Neural cell (in vitro differentiated cells): ENCODE results near the gene PROK1. TPM values are rescaled to one million over a fixed set of nuclear protein-coding genes. Genes with fewer than 3 reads are reported as not detected.

Experiments used
- H2AFZ ChIP-seq: fragments of 200-600, 300-800 bp; sonication (generic), shearing (Covaris generic); 2 replicates; pipeline ENCODE4 v1.6.0; 2014; ENCODE audit warnings: low read depth, mild to moderate bottlenecking, antibody characterized with exemption, low read length, moderate library complexity
- H3F3A ChIP-seq: fragments of 200-600 bp; shearing (Covaris generic); 2 replicates; pipeline ENCODE4 v1.6.1; 2016; ENCODE audit warnings: mild to moderate bottlenecking, moderate library complexity, mixed read lengths, antibody characterized with exemption, low read length; ENCODE audit not compliant: insufficient read depth, poor library complexity, severe bottlenecking
- H3K27ac ChIP-seq: fragments of 200-600, 300-800 bp; sonication (generic), shearing (Covaris generic); 2 replicates; pipeline ENCODE4 v1.5.1; 2014; ENCODE audit warnings: mild to moderate bottlenecking, low read length, moderate library complexity
- H3K27me3 ChIP-seq: fragments of 300-800, 200-600 bp; sonication (generic), shearing (Covaris generic); 2 replicates; pipeline ENCODE4 v1.6.0; 2014; ENCODE audit warnings: mild to moderate bottlenecking, low read depth, low read length, moderate library complexity; ENCODE audit not compliant: insufficient read depth
- H3K36me3 ChIP-seq: fragments of 300-800, 200-600 bp; sonication (generic), shearing (Covaris generic); 2 replicates; pipeline ENCODE4 v1.5.1; 2014; ENCODE audit warnings: mild to moderate bottlenecking, antibody characterized with exemption, low read length, moderate library complexity; ENCODE audit not compliant: insufficient read depth
- H3K4me2 ChIP-seq: fragments of 300-800, 200-600 bp; sonication (generic), shearing (Covaris generic); 2 replicates; pipeline ENCODE4 v1.6.0; 2014; ENCODE audit warnings: mild to moderate bottlenecking, low read length
- H3K4me3 ChIP-seq: fragments of 300-800, 200-600 bp; sonication (generic), shearing (Covaris generic); 2 replicates; pipeline ENCODE4 v1.5.1; 2014; ENCODE audit warnings: mild to moderate bottlenecking, low read length, moderate library complexity
- H3K79me2 ChIP-seq: fragments of 200-600 bp; shearing (Covaris generic); replicated peaks from 2 replicates; pipeline ENCODE4 v1.6.0; 2014; ENCODE audit warnings: mild to moderate bottlenecking, low read length, moderate library complexity; ENCODE audit not compliant: insufficient read depth
- H3K9ac ChIP-seq: fragments of 300-800, 200-600 bp; sonication (generic), shearing (Covaris generic); 2 replicates; pipeline ENCODE4 v1.6.1; 2016; ENCODE audit warnings: mild to moderate bottlenecking, low read length, mixed read lengths
- H3K9me2 ChIP-seq: fragments of 200-600 bp; shearing (Covaris generic); 2 replicates; pipeline ENCODE4 v1.6.1; 2016; ENCODE audit warnings: mild to moderate bottlenecking, low read length, mixed read lengths; ENCODE audit not compliant: insufficient read depth
- H3K9me3 ChIP-seq: fragments of 200-600, 300-800 bp; sonication (generic), shearing (Covaris generic); 2 replicates; pipeline ENCODE4 v1.6.1; 2016; ENCODE audit warnings: mild to moderate bottlenecking, mixed run types, low read length, moderate library complexity, mixed read lengths
- H4K20me1 ChIP-seq: fragments of 200-600 bp; shearing (Covaris generic); 2 replicates; pipeline ENCODE4 v1.6.1; 2016; ENCODE audit warnings: mild to moderate bottlenecking, mixed run types; ENCODE audit not compliant: insufficient read depth
- CTCF ChIP-seq: fragments of 450-650 bp; IDR thresholded peaks from 2 replicates; pipeline ENCODE4 v1.5.1; 2014; ENCODE audit warnings: antibody characterized with exemption, mild to moderate bottlenecking, moderate library complexity; ENCODE audit not compliant: poor library complexity, severe bottlenecking
- EP300 ChIP-seq: fragments of 450-650 bp; conservative IDR thresholded peaks from 2 replicates; pipeline ENCODE4 v1.6.1; 2014; ENCODE audit warnings: antibody characterized with exemption, mild to moderate bottlenecking, moderate library complexity; ENCODE audit not compliant: poor library complexity, severe bottlenecking
- EZH2 ChIP-seq: fragments of 200-600, 300-800 bp; shearing (Covaris generic), sonication (generic); IDR thresholded peaks from 2 replicates; pipeline ENCODE4 v1.6.1; 2014; ENCODE audit warnings: antibody characterized with exemption, low read length, borderline replicate concordance, mild to moderate bottlenecking; ENCODE audit not compliant: insufficient read depth, poor library complexity, severe bottlenecking
- MXI1 ChIP-seq: fragments of 450-650 bp; conservative IDR thresholded peaks from 2 replicates; pipeline ENCODE4 v1.6.1; 2014; ENCODE audit warnings: antibody characterized with exemption, mild to moderate bottlenecking; ENCODE audit not compliant: poor library complexity, severe bottlenecking
- POLR2AphosphoS5 ChIP-seq: IDR thresholded peaks from 2 replicates; pipeline ENCODE4 v1.6.1; 2012
- RAD21 ChIP-seq: fragments of 450-650 bp; conservative IDR thresholded peaks from 2 replicates; pipeline ENCODE4 v1.6.1; 2014; ENCODE audit warnings: antibody characterized with exemption, mild to moderate bottlenecking, moderate library complexity
- REST ChIP-seq: IDR thresholded peaks from 2 replicates; pipeline ENCODE4 v1.6.1; 2012; ENCODE audit warnings: borderline replicate concordance
- SMC3 ChIP-seq: fragments of 450-650 bp; conservative IDR thresholded peaks from 2 replicates; pipeline ENCODE4 v1.6.1; 2014; ENCODE audit warnings: antibody characterized with exemption, mild to moderate bottlenecking, moderate library complexity; ENCODE audit not compliant: poor library complexity
- TAF1 ChIP-seq: IDR thresholded peaks from 2 replicates; pipeline ENCODE4 v1.6.1; 2012; ENCODE audit warnings: low read depth
- polyA plus RNA-seq: library from polyadenylated mRNA; depleted of rRNA; stranded (reverse); fragments of >200 nt; gene quantifications from 2 replicates; pipeline ENCODE4 v1.2.3, GENCODE V29; 2014

The PROK1 gene
- polyA plus RNA-seq, 1 donor from 2014 or later, result 0.54 TPM

- H3F3A ChIP-seq, result no peaks in the 10 kb centered on the region
- no peaks in the 10 kb centered on the region for H4K20me1 ChIP-seq
- H3K27ac ChIP-seq, result no peak overlapping the region
- H3K36me3 ChIP-seq, result no peaks in the 10 kb centered on the region
- H3K9me2 ChIP-seq, result no peaks in the 10 kb centered on the region
- TF ChIP-seq RAD21, result no peak
- TF ChIP-seq TAF1, result no peak
- no peak for TF ChIP-seq REST
- TF ChIP-seq EZH2, result no peak
- no peak for TF ChIP-seq SMC3
- TF ChIP-seq CTCF, result no peak
- TF ChIP-seq POLR2AphosphoS5, result no peak
- no peak for TF ChIP-seq EP300
- TF ChIP-seq MXI1, result no peak
- no peaks in the 10 kb centered on the region for H3K79me2 ChIP-seq
- no peaks in the 10 kb centered on the region for H3K9me3 ChIP-seq
- H3K9ac ChIP-seq, result no peak overlapping the region
- no peak overlapping the region for H2AFZ ChIP-seq
- H3K4me2 ChIP-seq, result no peak overlapping the region
- H3K4me3 ChIP-seq, result no peak overlapping the region
- no peaks in the 10 kb centered on the region for H3K27me3 ChIP-seq
These were observed 42.2 kb downstream of the PROK1 start for GRCh38 chr1:110493059-110493699.

GRCh38 chr1:110494036-110494435, 43.1 kb downstream of the PROK1 start:
- Histone ChIP-seq H2AFZ (no peak overlapping the region), H3K9ac (no peak overlapping the region), H3F3A (no peaks in the 10 kb centered on the region), H3K36me3 (no peaks in the 10 kb centered on the region), H3K9me3 (no peaks in the 10 kb centered on the region), H3K4me2 (no peak overlapping the region), H3K27me3 (no peaks in the 10 kb centered on the region), H4K20me1 (no peaks in the 10 kb centered on the region), H3K9me2 (no peaks in the 10 kb centered on the region), H3K79me2 (no peaks in the 10 kb centered on the region), H3K4me3 (no peak overlapping the region), H3K27ac (no peak overlapping the region)
- no peak for TF ChIP-seq SMC3
- TF ChIP-seq MXI1, result no peak
- no peak for TF ChIP-seq RAD21
- no peak for TF ChIP-seq POLR2AphosphoS5
- TF ChIP-seq TAF1, result no peak
- no peak for TF ChIP-seq CTCF
- no peak for TF ChIP-seq EZH2
- no peak for TF ChIP-seq EP300
- TF ChIP-seq REST, result no peak
